GM20000 (cell line): ENCODE data around the gene SPACA5B.
"Not testable (repeated sequence)": the region's sequence is repeated elsewhere in the genome, so short reads cannot be mapped to it uniquely, and the experiment has no call there.

ENCODE experiments used
- DNase-seq: peaks from one replicate; pipeline ENCODE4 v3.0.0; 2012; ENCODE audit warnings: low spot score
- CTCF ChIP-seq: IDR thresholded peaks from 2 replicates; pipeline ENCODE4 v1.5.1; 2012; ENCODE audit warnings: mild to moderate bottlenecking, control low read depth; ENCODE audit errors: extremely low read depth, missing control alignments

SPACA5B gene

GRCh38 chrX:48179691-48180090 lies 49.3 kb downstream of the SPACA5B start:
- TF ChIP-seq CTCF = no peak

GRCh38 chrX:48180811-48181210 lies 50.4 kb downstream of the SPACA5B start:
- no peak for TF ChIP-seq CTCF

More at GRCh38 chrX:48179691-48180090, 49.3 kb downstream of the SPACA5B start:
- no peak for DNase-seq

GRCh38 chrX:48181882-48182281 lies 51.5 kb downstream of the SPACA5B start:
- DNase-seq = not testable (repeated sequence)

More at GRCh38 chrX:48180811-48181210, 50.4 kb downstream of the SPACA5B start:
- DNase-seq = no peak
